ENCODE data around the gene SCN1A. TPM values are rescaled to one million over a fixed set of nuclear protein-coding genes. Genes with fewer than 3 reads are reported as not detected.

Gene SCN1A
- total and polyA plus RNA-seq, 2 experiments from 2014 or later: 1.2 to 1.3 TPM

DNA sequence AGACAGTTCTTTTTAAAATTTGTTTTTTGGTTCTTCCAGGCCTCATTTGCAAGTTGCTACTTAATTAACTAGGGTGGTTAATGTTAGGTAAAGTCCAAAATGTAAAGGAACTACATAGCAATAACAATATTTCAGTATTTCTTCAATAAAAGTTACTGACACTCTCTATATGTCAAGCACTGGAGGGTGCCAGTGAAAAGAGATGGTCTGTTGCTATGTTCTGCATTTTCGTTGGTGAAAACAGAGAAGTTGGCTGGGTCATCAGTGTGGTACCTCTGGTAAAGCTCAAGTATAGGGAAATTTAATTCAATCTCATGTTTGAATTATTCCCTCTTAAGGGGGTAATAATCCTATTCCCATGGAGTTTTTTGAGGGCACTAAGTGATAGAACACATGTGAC is 16.3 kb upstream of the SCN1A start:
- H3F3A ChIP-seq (replicated peaks; ENCODE audit: low read depth): no peaks in the 10 kb centered on the region
- Mint-ChIP-seq H3K27ac (no peak overlapping the region; the same call in 1 of the 2 replicates), H3K9me3 (no peaks in the 10 kb centered on the region), H3K36me3 (ENCODE audit: low read depth) (no peaks in the 10 kb centered on the region), H3K27me3 (ENCODE audit: insufficient read depth, low read depth, poor library complexity) (peaks cover 5% of the 10 kb centered on the region), H3K4me3 (no peak overlapping the region), H3K4me1 (peaks cover 18% of the 10 kb centered on the region)
- H2AFZ ChIP-seq: no peak overlapping the region
- H3K27ac ChIP-seq (ENCODE audit: low read depth): no peak overlapping the region
- H4K20me1 ChIP-seq (replicated peaks; ENCODE audit: insufficient read depth): no peaks in the 10 kb centered on the region
- no peaks in the 10 kb centered on the region for H3K27me3 ChIP-seq (ENCODE audit: insufficient read depth)
- TF ChIP-seq, protein P1, sequence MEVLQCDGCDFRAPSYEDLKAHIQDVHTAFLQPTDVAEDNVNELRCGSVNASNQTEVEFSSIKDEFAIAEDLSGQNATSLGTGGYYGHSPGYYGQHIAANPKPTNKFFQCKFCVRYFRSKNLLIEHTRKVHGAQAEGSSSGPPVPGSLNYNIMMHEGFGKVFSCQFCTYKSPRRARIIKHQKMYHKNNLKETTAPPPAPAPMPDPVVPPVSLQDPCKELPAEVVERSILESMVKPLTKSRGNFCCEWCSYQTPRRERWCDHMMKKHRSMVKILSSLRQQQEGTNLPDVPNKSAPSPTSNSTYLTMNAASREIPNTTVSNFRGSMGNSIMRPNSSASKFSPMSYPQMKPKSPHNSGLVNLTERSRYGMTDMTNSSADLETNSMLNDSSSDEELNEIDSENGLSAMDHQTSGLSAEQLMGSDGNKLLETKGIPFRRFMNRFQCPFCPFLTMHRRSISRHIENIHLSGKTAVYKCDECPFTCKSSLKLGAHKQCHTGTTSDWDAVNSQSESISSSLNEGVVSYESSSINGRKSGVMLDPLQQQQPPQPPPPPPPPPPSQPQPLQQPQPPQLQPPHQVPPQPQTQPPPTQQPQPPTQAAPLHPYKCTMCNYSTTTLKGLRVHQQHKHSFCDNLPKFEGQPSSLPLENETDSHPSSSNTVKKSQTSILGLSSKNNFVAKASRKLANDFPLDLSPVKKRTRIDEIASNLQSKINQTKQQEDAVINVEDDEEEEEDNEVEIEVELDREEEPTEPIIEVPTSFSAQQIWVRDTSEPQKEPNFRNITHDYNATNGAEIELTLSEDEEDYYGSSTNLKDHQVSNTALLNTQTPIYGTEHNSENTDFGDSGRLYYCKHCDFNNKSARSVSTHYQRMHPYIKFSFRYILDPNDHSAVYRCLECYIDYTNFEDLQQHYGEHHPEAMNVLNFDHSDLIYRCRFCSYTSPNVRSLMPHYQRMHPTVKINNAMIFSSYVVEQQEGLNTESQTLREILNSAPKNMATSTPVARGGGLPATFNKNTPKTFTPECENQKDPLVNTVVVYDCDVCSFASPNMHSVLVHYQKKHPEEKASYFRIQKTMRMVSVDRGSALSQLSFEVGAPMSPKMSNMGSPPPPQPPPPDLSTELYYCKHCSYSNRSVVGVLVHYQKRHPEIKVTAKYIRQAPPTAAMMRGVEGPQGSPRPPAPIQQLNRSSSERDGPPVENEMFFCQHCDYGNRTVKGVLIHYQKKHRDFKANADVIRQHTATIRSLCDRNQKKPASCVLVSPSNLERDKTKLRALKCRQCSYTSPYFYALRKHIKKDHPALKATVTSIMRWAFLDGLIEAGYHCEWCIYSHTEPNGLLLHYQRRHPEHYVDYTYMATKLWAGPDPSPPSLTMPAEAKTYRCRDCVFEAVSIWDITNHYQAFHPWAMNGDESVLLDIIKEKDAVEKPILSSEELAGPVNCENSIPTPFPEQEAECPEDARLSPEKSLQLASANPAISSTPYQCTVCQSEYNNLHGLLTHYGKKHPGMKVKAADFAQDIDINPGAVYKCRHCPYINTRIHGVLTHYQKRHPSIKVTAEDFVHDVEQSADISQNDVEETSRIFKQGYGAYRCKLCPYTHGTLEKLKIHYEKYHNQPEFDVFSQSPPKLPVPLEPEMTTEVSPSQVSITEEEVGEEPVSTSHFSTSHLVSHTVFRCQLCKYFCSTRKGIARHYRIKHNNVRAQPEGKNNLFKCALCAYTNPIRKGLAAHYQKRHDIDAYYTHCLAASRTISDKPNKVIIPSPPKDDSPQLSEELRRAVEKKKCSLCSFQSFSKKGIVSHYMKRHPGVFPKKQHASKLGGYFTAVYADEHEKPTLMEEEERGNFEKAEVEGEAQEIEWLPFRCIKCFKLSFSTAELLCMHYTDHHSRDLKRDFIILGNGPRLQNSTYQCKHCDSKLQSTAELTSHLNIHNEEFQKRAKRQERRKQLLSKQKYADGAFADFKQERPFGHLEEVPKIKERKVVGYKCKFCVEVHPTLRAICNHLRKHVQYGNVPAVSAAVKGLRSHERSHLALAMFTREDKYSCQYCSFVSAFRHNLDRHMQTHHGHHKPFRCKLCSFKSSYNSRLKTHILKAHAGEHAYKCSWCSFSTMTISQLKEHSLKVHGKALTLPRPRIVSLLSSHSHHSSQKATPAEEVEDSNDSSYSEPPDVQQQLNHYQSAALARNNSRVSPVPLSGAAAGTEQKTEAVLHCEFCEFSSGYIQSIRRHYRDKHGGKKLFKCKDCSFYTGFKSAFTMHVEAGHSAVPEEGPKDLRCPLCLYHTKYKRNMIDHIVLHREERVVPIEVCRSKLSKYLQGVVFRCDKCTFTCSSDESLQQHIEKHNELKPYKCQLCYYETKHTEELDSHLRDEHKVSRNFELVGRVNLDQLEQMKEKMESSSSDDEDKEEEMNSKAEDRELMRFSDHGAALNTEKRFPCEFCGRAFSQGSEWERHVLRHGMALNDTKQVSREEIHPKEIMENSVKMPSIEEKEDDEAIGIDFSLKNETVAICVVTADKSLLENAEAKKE (CRISPR knock-in tag; IDR thresholded peaks at IDR 0.05): no peak
- no peak for TF ChIP-seq STAT1 (IDR thresholded peaks at IDR 0.05; ENCODE audit: unreplicated experiment)
- no peak for TF ChIP-seq ZNF331 (CRISPR knock-in tag; IDR thresholded peaks at IDR 0.05; ENCODE audit: low read depth)
- no peak for TF ChIP-seq NANOG (IDR thresholded peaks at IDR 0.05; ENCODE audit: borderline replicate concordance)
- TF ChIP-seq, protein P2, sequence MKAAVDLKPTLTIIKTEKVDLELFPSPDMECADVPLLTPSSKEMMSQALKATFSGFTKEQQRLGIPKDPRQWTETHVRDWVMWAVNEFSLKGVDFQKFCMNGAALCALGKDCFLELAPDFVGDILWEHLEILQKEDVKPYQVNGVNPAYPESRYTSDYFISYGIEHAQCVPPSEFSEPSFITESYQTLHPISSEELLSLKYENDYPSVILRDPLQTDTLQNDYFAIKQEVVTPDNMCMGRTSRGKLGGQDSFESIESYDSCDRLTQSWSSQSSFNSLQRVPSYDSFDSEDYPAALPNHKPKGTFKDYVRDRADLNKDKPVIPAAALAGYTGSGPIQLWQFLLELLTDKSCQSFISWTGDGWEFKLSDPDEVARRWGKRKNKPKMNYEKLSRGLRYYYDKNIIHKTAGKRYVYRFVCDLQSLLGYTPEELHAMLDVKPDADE (IDR thresholded peaks at IDR 0.05): no peak
- no peaks in the 10 kb centered on the region; the same call in 1 of the 2 replicates for H3K9me2 ChIP-seq (ENCODE audit: insufficient read depth)
- H3K4me3 ChIP-seq: no peak overlapping the region
- H3K36me3 ChIP-seq (ENCODE audit: insufficient read depth): no peaks in the 10 kb centered on the region
- no peak overlapping the region for H3K4me2 ChIP-seq
- ATAC-seq: no peak
- H3K79me2 ChIP-seq (replicated peaks; ENCODE audit: insufficient read depth): no peaks in the 10 kb centered on the region
- DNase-seq (ENCODE audit: low spot score): no peak
- 0 out of 2 replicates have a peak, but pooled peaks cover 8% of the 10 kb centered on the region for H3K4me1 ChIP-seq (ENCODE audit: insufficient read depth)

All from GM23338 (cell line).